IPS-18a (cell line): ENCODE measurements around the gene CHMP4A.
A peak's percentile ranks its signal among the peaks of the same experiment; 100 is the strongest.
"Not testable (repeated sequence)": the region's sequence is repeated elsewhere in the genome, so short reads cannot be mapped to it uniquely, and the experiment has no call there.

Experiments
- H3K27ac ChIP-seq: one replicate; pipeline ENCODE4 v1.5.1; 2013; ENCODE audit warnings: low read length
- H3K27me3 ChIP-seq: one replicate; pipeline ENCODE4 v1.6.1; 2013; ENCODE audit warnings: mild to moderate bottlenecking, low read length; ENCODE audit not compliant: control insufficient read depth, insufficient read depth
- H3K36me3 ChIP-seq: one replicate; pipeline ENCODE4 v1.6.1; 2013; ENCODE audit warnings: low read depth, low read length; ENCODE audit not compliant: control insufficient read depth
- H3K4me1 ChIP-seq: one replicate; pipeline ENCODE4 v1.6.1; 2013; ENCODE audit warnings: low read depth, low read length; ENCODE audit not compliant: control insufficient read depth
- H3K4me3 ChIP-seq: one replicate; pipeline ENCODE4 v1.5.1; 2013; ENCODE audit warnings: low read length
- H3K9ac ChIP-seq: one replicate; pipeline ENCODE4 v1.6.1; 2013; ENCODE audit warnings: mild to moderate bottlenecking, low read length, moderate library complexity
- H3K9me3 ChIP-seq: one replicate; pipeline ENCODE4 v1.6.1; 2013; ENCODE audit warnings: low read depth, low read length; ENCODE audit not compliant: control insufficient read depth

Gene CHMP4A

GRCh38 chr14:24255438-24255837, 42.1 kb upstream of the CHMP4A start:
- no peaks in the 10 kb centered on the region for H3K4me1 ChIP-seq
- H3K4me3 ChIP-seq, result no peak overlapping the region
- H3K36me3 ChIP-seq, result no peaks in the 10 kb centered on the region
- no peaks in the 10 kb centered on the region for H3K27me3 ChIP-seq
- H3K27ac ChIP-seq, result no peak overlapping the region
- no peak overlapping the region for H3K9ac ChIP-seq
- H3K9me3 ChIP-seq, result no peaks in the 10 kb centered on the region

GRCh38 chr14:24254630-24255392, 41.5 kb upstream of the CHMP4A start:
- no peak overlapping the region for H3K27ac ChIP-seq
- no peaks in the 10 kb centered on the region for H3K9me3 ChIP-seq
- no peaks in the 10 kb centered on the region for H3K36me3 ChIP-seq

GRCh38 chr14:24253936-24254335, 40.6 kb upstream of the CHMP4A start:
- no peaks in the 10 kb centered on the region for H3K9me3 ChIP-seq
- H3K4me3 ChIP-seq, result no peak overlapping the region
- H3K9ac ChIP-seq, result no peak overlapping the region
- no peaks in the 10 kb centered on the region for H3K4me1 ChIP-seq
- no peak overlapping the region for H3K27ac ChIP-seq
- H3K36me3 ChIP-seq, result no peaks in the 10 kb centered on the region
- H3K27me3 ChIP-seq, result no peaks in the 10 kb centered on the region

More at GRCh38 chr14:24254630-24255392, 41.5 kb upstream of the CHMP4A start:
- no peaks in the 10 kb centered on the region for H3K4me1 ChIP-seq
- no peaks in the 10 kb centered on the region for H3K27me3 ChIP-seq
- no peak overlapping the region for H3K9ac ChIP-seq
- H3K4me3 ChIP-seq, result no peak overlapping the region

- Histone ChIP-seq H3K9me3 (no peaks in the 10 kb centered on the region), H3K4me1 (no peaks in the 10 kb centered on the region), H3K9ac (no peak overlapping the region), H3K27me3 (no peaks in the 10 kb centered on the region), H3K36me3 (no peaks in the 10 kb centered on the region), H3K27ac (no peak overlapping the region), H3K4me3 (no peak overlapping the region)
Observed at GRCh38 chr14:24252289-24253124, 39.2 kb upstream of the CHMP4A start.

- Histone ChIP-seq H3K27me3 (no peaks in the 10 kb centered on the region), H3K27ac (no peak overlapping the region), H3K36me3 (no peaks in the 10 kb centered on the region), H3K4me3 (no peak overlapping the region), H3K9me3 (no peaks in the 10 kb centered on the region), H3K9ac (no peak overlapping the region), H3K4me1 (no peaks in the 10 kb centered on the region)
Observed at GRCh38 chr14:24251880-24252288, 38.6 kb upstream of the CHMP4A start.

GRCh38 chr14:24250354-24250753, 37.1 kb upstream of the CHMP4A start:
- Histone ChIP-seq H3K27ac (no peak overlapping the region), H3K9me3 (no peaks in the 10 kb centered on the region), H3K4me3 (no peak overlapping the region), H3K9ac (no peak overlapping the region), H3K36me3 (no peaks in the 10 kb centered on the region), H3K4me1 (no peaks in the 10 kb centered on the region), H3K27me3 (no peaks in the 10 kb centered on the region)

GRCh38 chr14:24249230-24250021, 36.1 kb upstream of the CHMP4A start:
- Histone ChIP-seq H3K36me3 (no peaks in the 10 kb centered on the region), H3K9me3 (no peaks in the 10 kb centered on the region), H3K4me3 (no peak overlapping the region), H3K4me1 (no peaks in the 10 kb centered on the region), H3K9ac (no peak overlapping the region), H3K27me3 (no peaks in the 10 kb centered on the region), H3K27ac (no peak overlapping the region)

- Histone ChIP-seq H3K36me3 (no peaks in the 10 kb centered on the region), H3K4me1 (peaks cover 6% of the 10 kb centered on the region), H3K9ac (no peak overlapping the region), H3K27ac (no peak overlapping the region), H3K9me3 (no peaks in the 10 kb centered on the region), H3K27me3 (no peaks in the 10 kb centered on the region), H3K4me3 (no peak overlapping the region)
Observed at GRCh38 chr14:24247422-24247821, 34.1 kb upstream of the CHMP4A start.

- no peaks in the 10 kb centered on the region for H3K9me3 ChIP-seq
- peaks cover 6% of the 10 kb centered on the region for H3K4me1 ChIP-seq
- H3K36me3 ChIP-seq, result no peaks in the 10 kb centered on the region
- no peaks in the 10 kb centered on the region for H3K27me3 ChIP-seq
- H3K9ac ChIP-seq, result no peak overlapping the region
- H3K27ac ChIP-seq, result no peak overlapping the region
- H3K4me3 ChIP-seq, result no peak overlapping the region
Observed at GRCh38 chr14:24246765-24247212, 33.5 kb upstream of the CHMP4A start.

- H3K9ac ChIP-seq, H3K27me3 ChIP-seq, H3K9me3 ChIP-seq, H3K4me3 ChIP-seq, H3K27ac ChIP-seq, H3K36me3 ChIP-seq, H3K4me1 ChIP-seq: not testable (repeated sequence)
Observed at GRCh38 chr14:24245350-24245749, 32.1 kb upstream of the CHMP4A start.

- no peak overlapping the region for H3K27ac ChIP-seq
- H3K4me1 ChIP-seq, result peaks cover 6% of the 10 kb centered on the region
- peaks cover 25% of the 10 kb centered on the region for H3K36me3 ChIP-seq
- no peaks in the 10 kb centered on the region for H3K27me3 ChIP-seq
- no peaks in the 10 kb centered on the region for H3K9me3 ChIP-seq
- peak overlapping the region; percentile 73 for H3K4me3 ChIP-seq
- peak overlapping the region; percentile 76 for H3K9ac ChIP-seq
Observed at GRCh38 chr14:24243336-24243836, 30.1 kb upstream of the CHMP4A start.
